ENCODE measurements around the gene CEP295NL. TPM values are rescaled to one million over a fixed set of nuclear protein-coding genes. Genes with fewer than 3 reads are reported as not detected.

CEP295NL gene
- total RNA-seq, 2 donors from 2014 or later: 1.3 to 3.1 TPM

DNA sequence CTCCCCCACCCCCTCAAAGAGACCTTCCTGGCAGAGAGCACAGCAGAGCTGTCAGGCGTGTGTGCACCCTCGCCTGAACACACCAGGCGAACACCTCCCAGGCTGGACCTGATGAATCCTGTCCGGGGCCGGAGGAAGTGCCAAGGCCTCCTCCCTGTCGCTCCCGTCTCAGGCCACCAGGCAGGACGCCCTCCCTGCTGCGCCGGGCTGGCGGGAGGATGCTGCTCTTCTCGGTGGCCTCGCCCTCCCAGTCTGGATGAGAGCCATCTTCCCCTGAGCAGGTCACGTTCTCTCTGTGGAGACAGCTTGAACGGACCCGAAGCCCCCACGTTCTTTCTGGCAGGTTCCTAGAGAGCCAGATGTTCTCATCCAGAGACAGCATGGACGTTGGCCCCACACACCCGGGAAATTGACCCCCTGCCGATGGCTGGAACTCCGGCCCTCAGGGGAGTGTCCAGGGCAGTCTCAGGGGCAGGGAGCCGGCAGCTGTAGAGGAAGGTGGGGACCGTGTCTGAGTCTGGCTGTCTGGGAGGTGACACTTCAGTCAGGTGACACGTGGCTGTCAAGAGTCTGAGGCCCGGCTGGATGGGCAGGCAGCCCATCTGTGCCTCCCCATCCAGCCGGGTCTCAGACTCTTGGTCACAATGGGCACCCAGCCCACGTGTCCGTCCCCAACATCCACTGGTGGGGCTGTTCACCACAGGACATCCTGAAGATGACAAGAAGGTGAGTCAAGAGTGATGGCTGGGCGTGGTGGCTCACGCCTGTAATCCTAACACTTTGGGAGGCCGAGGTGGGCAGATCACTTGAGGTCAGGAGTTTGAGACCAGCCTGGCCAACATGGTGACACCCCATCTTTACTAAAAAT, 27.1 kb upstream of the CEP295NL start:
- no peaks in the 10 kb centered on the region for H3K27me3 ChIP-seq
- ATAC-seq (no peak), DNase-seq (no peak)
- TF ChIP-seq, protein P1, sequence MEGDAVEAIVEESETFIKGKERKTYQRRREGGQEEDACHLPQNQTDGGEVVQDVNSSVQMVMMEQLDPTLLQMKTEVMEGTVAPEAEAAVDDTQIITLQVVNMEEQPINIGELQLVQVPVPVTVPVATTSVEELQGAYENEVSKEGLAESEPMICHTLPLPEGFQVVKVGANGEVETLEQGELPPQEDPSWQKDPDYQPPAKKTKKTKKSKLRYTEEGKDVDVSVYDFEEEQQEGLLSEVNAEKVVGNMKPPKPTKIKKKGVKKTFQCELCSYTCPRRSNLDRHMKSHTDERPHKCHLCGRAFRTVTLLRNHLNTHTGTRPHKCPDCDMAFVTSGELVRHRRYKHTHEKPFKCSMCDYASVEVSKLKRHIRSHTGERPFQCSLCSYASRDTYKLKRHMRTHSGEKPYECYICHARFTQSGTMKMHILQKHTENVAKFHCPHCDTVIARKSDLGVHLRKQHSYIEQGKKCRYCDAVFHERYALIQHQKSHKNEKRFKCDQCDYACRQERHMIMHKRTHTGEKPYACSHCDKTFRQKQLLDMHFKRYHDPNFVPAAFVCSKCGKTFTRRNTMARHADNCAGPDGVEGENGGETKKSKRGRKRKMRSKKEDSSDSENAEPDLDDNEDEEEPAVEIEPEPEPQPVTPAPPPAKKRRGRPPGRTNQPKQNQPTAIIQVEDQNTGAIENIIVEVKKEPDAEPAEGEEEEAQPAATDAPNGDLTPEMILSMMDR (IDR thresholded peaks at IDR 0.05): no peak
- TF ChIP-seq POLR2A (IDR thresholded peaks at IDR 0.05): no peak
- H3K4me1 ChIP-seq: peaks cover 27% of the 10 kb centered on the region
- intact Hi-C loops (cut with DNase I): no loop called here
- H3K36me3 ChIP-seq (replicated peaks in 1 of 2; ENCODE audit: insufficient read depth in 1 of 2, low read depth in 2 of 2): no peaks in the 10 kb centered on the region
- H3K27ac ChIP-seq: no peak overlapping the region
- no peaks in the 10 kb centered on the region for H3K9me3 ChIP-seq
- WGBS, 2 donors: 76 to 86% methylated on average over 10 to 31 of the region's 31 CpGs
- no peak overlapping the region for H3K4me3 ChIP-seq

DNA sequence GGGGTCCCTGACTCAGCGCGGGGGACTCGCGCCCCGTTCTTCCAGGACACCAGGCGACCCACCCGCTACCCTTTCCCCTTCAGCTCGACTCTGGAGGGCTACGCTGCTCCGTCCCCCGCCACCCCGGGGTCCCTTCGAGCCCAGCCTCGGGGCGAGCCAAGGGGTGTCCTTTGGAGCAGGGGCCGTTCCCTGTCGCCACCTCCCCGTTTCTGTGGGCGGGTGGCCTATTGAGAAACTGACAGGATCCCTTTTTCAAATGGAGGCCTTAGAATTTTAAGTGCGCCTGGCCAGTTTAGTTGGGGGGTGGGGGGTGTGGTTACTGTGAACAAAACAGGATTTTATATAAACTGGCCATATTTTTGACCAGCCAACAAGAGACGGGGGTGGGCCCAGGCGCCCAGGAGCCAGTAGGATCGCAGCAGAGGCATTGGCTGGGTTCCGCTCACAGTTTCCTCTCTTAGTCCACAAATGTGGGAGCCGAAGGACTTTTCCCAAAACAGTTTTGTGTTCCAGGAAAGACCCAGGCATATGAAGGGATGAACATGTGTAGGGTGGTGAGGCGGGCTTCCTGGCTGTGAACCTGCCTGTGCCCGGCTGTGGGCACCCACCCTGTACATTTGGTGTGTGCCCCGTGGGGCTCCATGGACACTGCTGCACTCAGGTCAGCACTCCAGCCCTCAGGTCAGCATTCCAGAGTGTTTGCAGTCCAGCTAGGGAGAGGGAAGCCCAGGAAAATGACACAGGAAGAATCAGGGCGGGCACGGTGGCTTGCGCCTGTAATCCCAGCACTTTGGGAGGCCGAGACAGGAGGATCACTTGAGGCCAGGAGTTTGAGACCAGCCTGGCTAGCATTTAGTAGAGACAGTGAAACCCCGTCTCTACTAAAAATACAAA, 22.9 kb upstream of the CEP295NL start:
- intact Hi-C loops (cut with DNase I): no loop called here

DNA sequence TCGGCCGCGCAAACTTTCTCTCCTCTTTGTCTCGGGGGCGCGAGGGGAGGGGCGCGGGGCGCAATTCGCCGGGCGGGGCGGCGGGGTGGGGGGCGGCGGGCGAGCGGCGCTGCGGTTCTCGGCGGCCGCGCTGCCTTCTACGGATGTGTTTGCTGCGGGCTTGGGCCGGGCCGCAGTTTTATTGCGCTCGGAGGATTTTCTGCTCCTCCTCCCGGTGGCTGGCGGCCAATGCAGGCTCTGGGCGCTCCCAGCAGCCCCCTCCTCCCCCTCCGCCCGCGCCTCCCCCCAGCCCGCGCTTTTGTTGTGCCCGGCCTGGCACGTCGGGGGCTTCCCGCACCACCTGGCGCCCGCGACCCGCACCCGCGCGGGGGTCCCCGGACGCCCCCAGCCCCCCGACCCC, 22.2 kb upstream of the CEP295NL start, which contains the start of gene TIMP2:
Gene TIMP2, minus strand, starts transcription at position 154 of the 400 bp plus-strand sequence. CDS start 299 bp downstream, outside the sequence.
- WGBS, 2 donors: 1% methylated on average over 39 of the region's 52 CpGs; no CpG with 5 or more reads in 1 of the 2 donors
- peak within 1 kb of the TSS; percentile 74 to 93 (median 88) for H3K27ac ChIP-seq
- no peaks in the 10 kb centered on the region for H3K36me3 ChIP-seq (replicated peaks in 1 of 2; ENCODE audit: insufficient read depth in 1 of 2, low read depth in 2 of 2)
- DNase-seq: peak; percentile 85 to 91 (median 90)
- H3K4me3 ChIP-seq: peak within 1 kb of the TSS; percentile 59 to 74
- peak; percentile 64 for ATAC-seq
- H3K9me3 ChIP-seq: no peaks in the 10 kb centered on the region
- TF ChIP-seq POLR2A (IDR thresholded peaks at IDR 0.05): peak; percentile 40 to 80 (median 74)
- TF ChIP-seq, protein P1 (IDR thresholded peaks at IDR 0.05): peak in 6 of 7 experiments; percentile 9 to 45 (median 20)
- H3K27me3 ChIP-seq: no peaks in the 10 kb centered on the region
- peaks cover 43% of the 10 kb centered on the region for H3K4me1 ChIP-seq
- intact Hi-C loops (cut with DNase I): no loop called here

More for the DNA sequence above, 22.9 kb upstream of the CEP295NL start:
- 38 to 57% methylated on average over 14 to 33 of the region's 33 CpGs for WGBS, 2 donors
- Histone ChIP-seq H3K27ac (peak overlapping the region; percentile 74 to 93 (median 88)), H3K36me3 (replicated peaks in 1 of 2; ENCODE audit: insufficient read depth in 1 of 2, low read depth in 2 of 2) (no peaks in the 10 kb centered on the region), H3K4me3 (no peak overlapping the region), H3K4me1 (peaks cover 36% of the 10 kb centered on the region), H3K27me3 (no peaks in the 10 kb centered on the region), H3K9me3 (no peaks in the 10 kb centered on the region)
- DNase-seq (peak; percentile 54 to 80 (median 66)), ATAC-seq (peak; percentile 31)
- TF ChIP-seq, protein P1 (IDR thresholded peaks at IDR 0.05): peak in 1 of 7 experiments; percentile 3
- TF ChIP-seq POLR2A (IDR thresholded peaks at IDR 0.05): no peak

DNA sequence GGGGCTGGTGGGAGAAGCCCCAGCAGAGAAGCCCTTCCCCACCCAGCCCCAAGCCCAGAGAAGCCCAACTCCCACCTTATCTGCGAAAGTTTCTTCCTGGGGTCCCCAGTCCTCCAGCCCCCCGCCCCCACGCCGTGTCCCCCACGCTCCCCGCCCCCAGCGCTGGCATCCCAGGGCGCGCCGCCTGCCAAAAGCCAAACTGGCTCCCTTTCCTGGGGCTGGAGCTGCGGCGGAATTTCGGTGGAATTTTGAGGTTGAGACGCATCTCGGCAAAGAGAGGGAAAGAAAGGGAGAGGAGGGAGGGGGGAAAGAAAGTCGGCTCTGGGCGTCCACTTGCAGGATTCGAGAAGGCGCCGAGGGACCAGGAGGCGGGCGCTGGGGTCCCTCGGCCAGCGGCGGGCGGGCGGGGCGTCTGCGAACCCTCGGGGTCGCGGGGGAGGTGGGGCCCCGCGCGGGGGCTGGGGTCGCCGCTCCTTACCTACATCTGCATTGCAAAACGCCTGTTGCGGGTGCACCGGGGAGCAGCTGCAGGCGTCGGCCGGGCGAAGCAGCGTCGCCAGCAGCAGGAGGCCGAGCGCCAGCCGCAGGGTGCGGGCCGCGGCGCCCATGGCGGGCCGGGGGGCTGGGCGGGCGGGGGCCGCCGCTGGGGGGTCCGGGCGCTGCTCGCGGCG, 21.6 kb upstream of the CEP295NL start:
- intact Hi-C loops (cut with DNase I): no loop called here
- H3K27me3 ChIP-seq: no peaks in the 10 kb centered on the region
- 0% methylated on average over 38 of the region's 64 CpGs; no CpG with 5 or more reads in 1 of the 2 donors for whole genome bisulfite sequencing, 2 donors

More for the DNA sequence above, 21.6 kb upstream of the CEP295NL start:
- DNase-seq (peak in 2 of 4 donors; percentile 34 to 41), ATAC-seq (peak; percentile 13)
- Histone ChIP-seq H3K4me3 (peak overlapping the region; percentile 59 to 74), H3K9me3 (no peaks in the 10 kb centered on the region), H3K36me3 (replicated peaks in 1 of 2; ENCODE audit: insufficient read depth in 1 of 2, low read depth in 2 of 2) (no peaks in the 10 kb centered on the region), H3K27ac (peak overlapping the region; percentile 74 to 93 (median 88)), H3K4me1 (peaks cover 49% of the 10 kb centered on the region)
- TF ChIP-seq, protein P1 (IDR thresholded peaks at IDR 0.05): no peak
- TF ChIP-seq POLR2A (IDR thresholded peaks at IDR 0.05): no peak
